A549 (cell line): ENCODE results near the gene STAMBP. TPM values are rescaled to one million over a fixed set of nuclear protein-coding genes. Genes with fewer than 3 reads are reported as not detected.

Experiments
- ATAC-seq, 2 experiments: fragments of 200-7000 bp in 1 of 2; fragments of >200 bp in 1 of 2; cut with Nextera tagmentation in 1 of 2; cut with Tn5 transposase in 1 of 2; 3 replicates each; pipeline versions ENCODE4 v1.8.0 to v1.9.1; 2018 to 2020; ENCODE audit warnings: mild to moderate bottlenecking in 1 of 2, moderate library complexity in 1 of 2
- CTCF ChIA-PET: fragments of 300-600 bp; sonication (Branson Sonifier 250); formaldehyde crosslinking; extraction: SDS; loops from one replicate; lab custom pipeline; 2021; ENCODE audit warnings: antibody characterized with exemption, inconsistent platforms; lab: Yijun Ruan, JAX
- POLR2A ChIA-PET: fragments of 350-600 bp; formaldehyde crosslinking; extraction: SDS; loops from one replicate; lab custom pipeline; 2021; ENCODE audit warnings: antibody characterized with exemption, inconsistent platforms; lab: Yijun Ruan, JAX
- DNase-seq, 2 experiments: peaks; one replicate each; pipeline versions ENCODE4 v3.0.0 to v3.0.0-alpha.2; 2011 to 2016; ENCODE audit warnings: low read depth in 1 of 2, low spot score in 1 of 2
- FAIRE-seq: peaks from 2 replicates; lab custom pipeline; 2011; peaks lifted over from hg19 to GRCh38; lab: Jason Lieb, UNC
- H3K27ac ChIP-seq, 2 experiments: fragments of >200 bp; sonication (Bioruptor Twin); formaldehyde crosslinking; 3 replicates each; pipeline ENCODE4 v1.5.1; 2016 to 2017
- H3K4me1 ChIP-seq: fragments of >200 bp; sonication (Bioruptor Twin); formaldehyde crosslinking; 3 replicates; pipeline ENCODE4 v1.6.1; 2016
- H3K4me2 ChIP-seq: fragments of >200 bp; sonication (Bioruptor Twin); formaldehyde crosslinking; 3 replicates; pipeline ENCODE4 v1.6.1; 2016
- H3K4me3 ChIP-seq: fragments of >200 bp; sonication (Bioruptor Twin); formaldehyde crosslinking; 3 replicates; pipeline ENCODE4 v1.5.1; 2016
- H3K9me3 ChIP-seq: fragments of >200 bp; sonication (Bioruptor Twin); formaldehyde crosslinking; 3 replicates; pipeline ENCODE4 v1.6.1; 2016
- CBX2 ChIP-seq: fragments of 200-600 bp; sonication (generic); IDR thresholded peaks from 2 replicates; pipeline ENCODE4 v1.6.1; 2016; ENCODE audit warnings: low read depth, mild to moderate bottlenecking, borderline replicate concordance
- CBX8 ChIP-seq: fragments of 200-600 bp; sonication (generic); IDR thresholded peaks from 2 replicates; pipeline ENCODE4 v1.6.1; 2016
- CEBPB ChIP-seq, 2 experiments: fragments of >200 bp in 1 of 2; sonication (Bioruptor Twin) in 1 of 2; formaldehyde crosslinking in 1 of 2; IDR thresholded peaks; 2 replicates each; pipeline ENCODE4 v1.6.1; 2012 to 2016
- CHD4 ChIP-seq: fragments of 200-600 bp; sonication (generic); IDR thresholded peaks from 2 replicates; pipeline ENCODE4 v1.6.1; 2016; ENCODE audit warnings: antibody characterized with exemption, mild to moderate bottlenecking, borderline replicate concordance
- EHF ChIP-seq: fragments of 250-450 bp; sonication (Bioruptor Pico); IDR thresholded peaks from 2 replicates; pipeline ENCODE4 v1.5.0; 2020; ENCODE audit warnings: mild to moderate bottlenecking
- EHMT2 ChIP-seq: fragments of 200-600 bp; sonication (generic); IDR thresholded peaks from 2 replicates; pipeline ENCODE4 v1.6.1; 2016; ENCODE audit warnings: antibody characterized with exemption, low read depth, mild to moderate bottlenecking, moderate library complexity
- EP300 ChIP-seq, 2 experiments: fragments of >200 bp; sonication (Bioruptor Twin); formaldehyde crosslinking; IDR thresholded peaks; 2 replicates in 1 of 2; 3 replicates in 1 of 2; pipeline ENCODE4 v1.6.1; 2016 to 2017
- ESRRA ChIP-seq: fragments of 150-350 bp; IDR thresholded peaks from 2 replicates; pipeline ENCODE4 v1.6.1; 2014; ENCODE audit warnings: mild to moderate bottlenecking, low read length, borderline replicate concordance
- GATA3 ChIP-seq: IDR thresholded peaks from 2 replicates; pipeline ENCODE4 v1.6.1; 2012; ENCODE audit warnings: borderline replicate concordance
- HES2 ChIP-seq: fragments of >200 bp; sonication (Bioruptor Twin); formaldehyde crosslinking; IDR thresholded peaks from 2 replicates; pipeline ENCODE4 v1.6.1; 2016
- HOXA7 ChIP-seq: fragments of 250-450 bp; sonication (Bioruptor Pico); IDR thresholded peaks from 2 replicates; pipeline ENCODE4 v1.5.0; 2020; ENCODE audit warnings: mild to moderate bottlenecking, moderate library complexity
- HOXB5 ChIP-seq: fragments of 250-450 bp; sonication (Bioruptor Pico); IDR thresholded peaks from 2 replicates; pipeline ENCODE4 v1.5.0; 2020; ENCODE audit warnings: mild to moderate bottlenecking, moderate library complexity
- KDM1A ChIP-seq: fragments of 200-600 bp; sonication (generic); IDR thresholded peaks from 2 replicates; pipeline ENCODE4 v1.6.1; 2016; ENCODE audit warnings: low read depth, mild to moderate bottlenecking
- MAZ ChIP-seq: fragments of 150-350 bp; IDR thresholded peaks from 2 replicates; pipeline ENCODE4 v1.6.1; 2014; ENCODE audit warnings: antibody characterized with exemption, low read depth, low read length, borderline replicate concordance
- NFE2L2 ChIP-seq: fragments of 150-350 bp; conservative IDR thresholded peaks from 2 replicates; pipeline ENCODE4 v1.6.1; 2014; ENCODE audit warnings: low read length
- NR3C1 ChIP-seq: fragments of >200 bp; sonication (Bioruptor Twin); formaldehyde crosslinking; IDR thresholded peaks from 3 replicates; pipeline ENCODE4 v1.6.1; 2017
- PHF8 ChIP-seq: fragments of 200-600 bp; sonication (generic); IDR thresholded peaks from 2 replicates; pipeline ENCODE4 v1.6.1; 2016; ENCODE audit warnings: low read depth, mild to moderate bottlenecking, antibody characterized with exemption, moderate library complexity, borderline replicate concordance
- POLR2AphosphoS2 ChIP-seq: conservative IDR thresholded peaks from 2 replicates; pipeline ENCODE4 v1.6.1; 2012; ENCODE audit warnings: low read length, improper control_type of control experiment, inconsistent platforms
- RARB ChIP-seq: fragments of 250-450 bp; sonication (Bioruptor Pico); IDR thresholded peaks from 2 replicates; pipeline ENCODE4 v1.8.0; 2021; ENCODE audit warnings: mild to moderate bottlenecking, moderate library complexity
- RNF2 ChIP-seq: fragments of 200-600 bp; sonication (generic); IDR thresholded peaks from 2 replicates; pipeline ENCODE4 v1.6.1; 2016; ENCODE audit warnings: low read depth, mild to moderate bottlenecking, antibody characterized with exemption, moderate library complexity, borderline replicate concordance
- SMC3 ChIP-seq: fragments of >200 bp; sonication (Bioruptor Twin); formaldehyde crosslinking; IDR thresholded peaks from 3 replicates; pipeline ENCODE4 v1.6.1; 2018; ENCODE audit warnings: inconsistent platforms
- TP53 ChIP-seq: fragments of 250-450 bp; sonication (Bioruptor Pico); IDR thresholded peaks from 2 replicates; pipeline ENCODE4 v1.5.0; 2021; ENCODE audit warnings: mild to moderate bottlenecking, moderate library complexity
- ZFP36 ChIP-seq: fragments of 450-650 bp; IDR thresholded peaks from 2 replicates; pipeline ENCODE4 v1.6.1; 2014; ENCODE audit warnings: borderline replicate concordance; ENCODE audit not compliant: partially characterized antibody
- ZNF302 ChIP-seq: fragments of 250-450 bp; sonication (Bioruptor Pico); IDR thresholded peaks from 2 replicates; pipeline ENCODE4 v1.9.0; 2021; ENCODE audit warnings: inconsistent platforms, mild to moderate bottlenecking, moderate library complexity
- WGBS: methylation state at CpG from one replicate; pipeline ENCODE4 v1.1.6; 2017; ENCODE audit errors: missing lambda C conversion rate; 5-methylcytosine and 5-hydroxymethylcytosine counted together
- polyA plus RNA-seq, 4 experiments: library from polyadenylated mRNA; depleted of rRNA in 3 of 4; stranded (reverse); fragments of >200 nt; fragmentation: RNase III in 1 of 4; extraction: RNeasy Plus Mini Kit Qiagen cat#74134 plus additional on column Dnase treatment in 1 of 4; gene quantifications; 2 replicates in 3 of 4; 3 replicates in 1 of 4; pipeline ENCODE4 v1.2.3, GENCODE V29; 2011 to 2017
- TF ChIP-seq, protein P1 (sequence below): fragments of >200 bp; sonication (Bioruptor Twin); formaldehyde crosslinking; IDR thresholded peaks from 3 replicates; pipeline ENCODE4 v1.6.1; 2016
- TF ChIP-seq, protein P2 (sequence below): fragments of 250-450 bp; sonication (Bioruptor Pico); IDR thresholded peaks from 2 replicates; pipeline ENCODE4 v1.5.0; 2020; ENCODE audit warnings: low read depth, mild to moderate bottlenecking, moderate library complexity
- TF ChIP-seq, protein P3 (sequence below): fragments of 250-450 bp; sonication (Bioruptor Pico); IDR thresholded peaks from 2 replicates; pipeline ENCODE4 v1.5.0; 2021; ENCODE audit warnings: mild to moderate bottlenecking, moderate library complexity, borderline replicate concordance
- TF ChIP-seq, protein P4 (sequence below): fragments of >200 bp; sonication (Bioruptor Twin); formaldehyde crosslinking; IDR thresholded peaks from 3 replicates; pipeline ENCODE4 v1.5.1; 2016

STAMBP gene
- polyA plus RNA-seq, 2 of the 4 experiments (the other 2 are of a cell fraction) = 44.4 to 96.3 TPM

- no peak for ATAC-seq
- peak; percentile 59 for TF ChIP-seq ZFP36
- TF ChIP-seq TP53 (CRISPR knock-in tag) = no peak
- Histone ChIP-seq H3K27ac (no peak overlapping the region), H3K9me3 (no peaks in the 10 kb centered on the region), H3K4me3 (no peak overlapping the region), H3K4me1 (no peaks in the 10 kb centered on the region), H3K4me2 (no peak overlapping the region)
- DNase-seq = no peak
- FAIRE-seq = no peak
- POLR2A ChIA-PET = no interaction called here
- WGBS = 78% methylated on average over 2 of the region's 2 CpGs
- CTCF ChIA-PET = interaction anchor here (0.6 to 1.2 kb wide), 4 partner anchors 13 to 226 kb away, joined by 3 to 4 read pairs (median 3); no protein-coding TSS in a partner anchor
These were observed 65.7 kb downstream of the STAMBP start for GRCh38 chr2:73894475-73894850.

DNA sequence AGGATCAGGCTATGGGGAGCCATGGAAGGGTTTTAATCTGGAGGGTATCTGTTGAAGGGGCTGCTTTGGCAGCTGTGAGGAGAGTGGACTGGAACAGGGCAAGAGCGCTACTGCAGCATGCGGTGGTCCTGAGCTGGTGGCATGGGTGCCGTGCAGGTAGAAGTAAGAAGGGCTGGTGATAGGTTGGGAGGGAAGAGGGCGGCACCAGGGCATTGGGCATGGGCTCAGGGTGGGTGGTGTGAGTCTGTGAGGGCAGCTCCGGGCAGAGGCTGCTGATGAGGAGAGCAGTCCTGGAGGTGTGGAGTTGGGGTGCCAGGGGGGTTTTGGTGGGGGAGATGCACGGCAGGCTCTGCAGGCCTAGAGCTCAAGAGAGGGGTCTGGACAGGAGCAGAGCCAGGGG, 66.1 kb downstream of the STAMBP start:
- POLR2A ChIA-PET = no interaction called here

DNA sequence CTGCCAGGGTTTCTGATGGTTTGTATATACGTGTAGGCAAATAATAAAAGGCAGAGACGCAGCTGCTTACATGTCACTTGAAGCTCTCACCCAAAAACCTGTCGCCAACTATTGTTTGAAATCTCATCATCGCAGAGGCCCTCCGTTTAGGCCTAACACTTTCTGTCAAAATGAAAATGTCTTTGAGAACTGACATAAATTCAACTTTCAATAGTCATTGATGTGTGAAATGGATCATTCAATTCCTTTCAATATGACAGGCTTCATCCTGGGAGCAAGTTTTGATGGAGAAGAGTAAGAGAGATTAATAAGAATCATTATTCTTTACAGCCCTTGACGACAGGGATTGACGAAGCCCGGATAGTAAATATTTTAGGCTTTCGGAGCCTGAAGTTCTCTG, 66.7 kb downstream of the STAMBP start:
- CTCF ChIA-PET = interaction anchor here (0.9 kb wide), 1 partner anchor 71 kb away, joined by 3 read pairs; no protein-coding TSS in a partner anchor
- FAIRE-seq (no peak), ATAC-seq (no peak), DNase-seq (no peak)
- Histone ChIP-seq H3K9me3 (no peaks in the 10 kb centered on the region), H3K4me2 (no peak overlapping the region), H3K27ac (no peak overlapping the region), H3K4me3 (no peak overlapping the region), H3K4me1 (no peaks in the 10 kb centered on the region)
- POLR2A ChIA-PET = no interaction called here
- WGBS = 83% methylated on average over 9 of the region's 9 CpGs
- TF ChIP-seq, protein P1, sequence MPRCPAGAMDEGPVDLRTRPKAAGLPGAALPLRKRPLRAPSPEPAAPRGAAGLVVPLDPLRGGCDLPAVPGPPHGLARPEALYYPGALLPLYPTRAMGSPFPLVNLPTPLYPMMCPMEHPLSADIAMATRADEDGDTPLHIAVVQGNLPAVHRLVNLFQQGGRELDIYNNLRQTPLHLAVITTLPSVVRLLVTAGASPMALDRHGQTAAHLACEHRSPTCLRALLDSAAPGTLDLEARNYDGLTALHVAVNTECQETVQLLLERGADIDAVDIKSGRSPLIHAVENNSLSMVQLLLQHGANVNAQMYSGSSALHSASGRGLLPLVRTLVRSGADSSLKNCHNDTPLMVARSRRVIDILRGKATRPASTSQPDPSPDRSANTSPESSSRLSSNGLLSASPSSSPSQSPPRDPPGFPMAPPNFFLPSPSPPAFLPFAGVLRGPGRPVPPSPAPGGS = no peak
- TF ChIP-seq CBX8 (no peak), HOXA7 (CRISPR knock-in tag) (no peak), NR3C1 (no peak), ESRRA (no peak), SMC3 (no peak), RARB (no peak), PHF8 (no peak), ZFP36 (no peak), MAZ (no peak), KDM1A (no peak), EHMT2 (no peak), GATA3 (no peak)
- TF ChIP-seq, protein P2, sequence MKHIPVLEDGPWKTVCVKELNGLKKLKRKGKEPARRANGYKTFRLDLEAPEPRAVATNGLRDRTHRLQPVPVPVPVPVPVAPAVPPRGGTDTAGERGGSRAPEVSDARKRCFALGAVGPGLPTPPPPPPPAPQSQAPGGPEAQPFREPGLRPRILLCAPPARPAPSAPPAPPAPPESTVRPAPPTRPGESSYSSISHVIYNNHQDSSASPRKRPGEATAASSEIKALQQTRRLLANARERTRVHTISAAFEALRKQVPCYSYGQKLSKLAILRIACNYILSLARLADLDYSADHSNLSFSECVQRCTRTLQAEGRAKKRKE (CRISPR knock-in tag) = no peak
- TF ChIP-seq, protein P3, sequence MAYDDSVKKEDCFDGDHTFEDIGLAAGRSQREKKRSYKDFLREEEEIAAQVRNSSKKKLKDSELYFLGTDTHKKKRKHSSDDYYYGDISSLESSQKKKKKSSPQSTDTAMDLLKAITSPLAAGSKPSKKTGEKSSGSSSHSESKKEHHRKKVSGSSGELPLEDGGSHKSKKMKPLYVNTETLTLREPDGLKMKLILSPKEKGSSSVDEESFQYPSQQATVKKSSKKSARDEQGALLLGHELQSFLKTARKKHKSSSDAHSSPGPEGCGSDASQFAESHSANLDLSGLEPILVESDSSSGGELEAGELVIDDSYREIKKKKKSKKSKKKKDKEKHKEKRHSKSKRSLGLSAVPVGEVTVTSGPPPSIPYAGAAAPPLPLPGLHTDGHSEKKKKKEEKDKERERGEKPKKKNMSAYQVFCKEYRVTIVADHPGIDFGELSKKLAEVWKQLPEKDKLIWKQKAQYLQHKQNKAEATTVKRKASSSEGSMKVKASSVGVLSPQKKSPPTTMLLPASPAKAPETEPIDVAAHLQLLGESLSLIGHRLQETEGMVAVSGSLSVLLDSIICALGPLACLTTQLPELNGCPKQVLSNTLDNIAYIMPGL (CRISPR knock-in tag) = no peak
- TF ChIP-seq, protein P4, sequence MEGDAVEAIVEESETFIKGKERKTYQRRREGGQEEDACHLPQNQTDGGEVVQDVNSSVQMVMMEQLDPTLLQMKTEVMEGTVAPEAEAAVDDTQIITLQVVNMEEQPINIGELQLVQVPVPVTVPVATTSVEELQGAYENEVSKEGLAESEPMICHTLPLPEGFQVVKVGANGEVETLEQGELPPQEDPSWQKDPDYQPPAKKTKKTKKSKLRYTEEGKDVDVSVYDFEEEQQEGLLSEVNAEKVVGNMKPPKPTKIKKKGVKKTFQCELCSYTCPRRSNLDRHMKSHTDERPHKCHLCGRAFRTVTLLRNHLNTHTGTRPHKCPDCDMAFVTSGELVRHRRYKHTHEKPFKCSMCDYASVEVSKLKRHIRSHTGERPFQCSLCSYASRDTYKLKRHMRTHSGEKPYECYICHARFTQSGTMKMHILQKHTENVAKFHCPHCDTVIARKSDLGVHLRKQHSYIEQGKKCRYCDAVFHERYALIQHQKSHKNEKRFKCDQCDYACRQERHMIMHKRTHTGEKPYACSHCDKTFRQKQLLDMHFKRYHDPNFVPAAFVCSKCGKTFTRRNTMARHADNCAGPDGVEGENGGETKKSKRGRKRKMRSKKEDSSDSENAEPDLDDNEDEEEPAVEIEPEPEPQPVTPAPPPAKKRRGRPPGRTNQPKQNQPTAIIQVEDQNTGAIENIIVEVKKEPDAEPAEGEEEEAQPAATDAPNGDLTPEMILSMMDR = no peak

More for the DNA sequence above, 66.1 kb downstream of the STAMBP start:
- no peak for ATAC-seq
- Histone ChIP-seq H3K9me3 (no peaks in the 10 kb centered on the region), H3K4me2 (no peak overlapping the region)
- TF ChIP-seq CBX8 (no peak), ZFP36 (no peak), RNF2 (no peak), CHD4 (no peak), CBX2 (no peak), HOXA7 (CRISPR knock-in tag) (no peak), HES2 (no peak), ZNF302 (no peak), NFE2L2 (no peak), POLR2AphosphoS2 (no peak), RARB (no peak), EP300 (IDR thresholded peaks at IDR 0.05) (no peak), EHMT2 (no peak), HOXB5 (CRISPR knock-in tag) (no peak), CEBPB (IDR thresholded peaks at IDR 0.05) (no peak), EHF (CRISPR knock-in tag) (no peak)
- TF ChIP-seq, protein P4 = no peak
- TF ChIP-seq, all 56 proteins: peak for 0
- no peak for FAIRE-seq
- WGBS = 77% methylated on average over 6 of the region's 6 CpGs
- Histone ChIP-seq H3K4me1 (no peaks in the 10 kb centered on the region), H3K4me3 (no peak overlapping the region), H3K27ac (no peak overlapping the region)
- DNase-seq = no peak
- CTCF ChIA-PET = interaction anchor here (0.6 to 1.2 kb wide), 4 partner anchors 13 to 226 kb away, joined by 3 to 4 read pairs (median 3); no protein-coding TSS in a partner anchor
